ENCODE measurements around the gene SCNN1B.
"Not testable (repeated sequence)": the region's sequence is repeated elsewhere in the genome, so short reads cannot be mapped to it uniquely, and the experiment has no call there.

SCNN1B gene, protein sequence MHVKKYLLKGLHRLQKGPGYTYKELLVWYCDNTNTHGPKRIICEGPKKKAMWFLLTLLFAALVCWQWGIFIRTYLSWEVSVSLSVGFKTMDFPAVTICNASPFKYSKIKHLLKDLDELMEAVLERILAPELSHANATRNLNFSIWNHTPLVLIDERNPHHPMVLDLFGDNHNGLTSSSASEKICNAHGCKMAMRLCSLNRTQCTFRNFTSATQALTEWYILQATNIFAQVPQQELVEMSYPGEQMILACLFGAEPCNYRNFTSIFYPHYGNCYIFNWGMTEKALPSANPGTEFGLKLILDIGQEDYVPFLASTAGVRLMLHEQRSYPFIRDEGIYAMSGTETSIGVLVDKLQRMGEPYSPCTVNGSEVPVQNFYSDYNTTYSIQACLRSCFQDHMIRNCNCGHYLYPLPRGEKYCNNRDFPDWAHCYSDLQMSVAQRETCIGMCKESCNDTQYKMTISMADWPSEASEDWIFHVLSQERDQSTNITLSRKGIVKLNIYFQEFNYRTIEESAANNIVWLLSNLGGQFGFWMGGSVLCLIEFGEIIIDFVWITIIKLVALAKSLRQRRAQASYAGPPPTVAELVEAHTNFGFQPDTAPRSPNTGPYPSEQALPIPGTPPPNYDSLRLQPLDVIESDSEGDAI

DNA sequence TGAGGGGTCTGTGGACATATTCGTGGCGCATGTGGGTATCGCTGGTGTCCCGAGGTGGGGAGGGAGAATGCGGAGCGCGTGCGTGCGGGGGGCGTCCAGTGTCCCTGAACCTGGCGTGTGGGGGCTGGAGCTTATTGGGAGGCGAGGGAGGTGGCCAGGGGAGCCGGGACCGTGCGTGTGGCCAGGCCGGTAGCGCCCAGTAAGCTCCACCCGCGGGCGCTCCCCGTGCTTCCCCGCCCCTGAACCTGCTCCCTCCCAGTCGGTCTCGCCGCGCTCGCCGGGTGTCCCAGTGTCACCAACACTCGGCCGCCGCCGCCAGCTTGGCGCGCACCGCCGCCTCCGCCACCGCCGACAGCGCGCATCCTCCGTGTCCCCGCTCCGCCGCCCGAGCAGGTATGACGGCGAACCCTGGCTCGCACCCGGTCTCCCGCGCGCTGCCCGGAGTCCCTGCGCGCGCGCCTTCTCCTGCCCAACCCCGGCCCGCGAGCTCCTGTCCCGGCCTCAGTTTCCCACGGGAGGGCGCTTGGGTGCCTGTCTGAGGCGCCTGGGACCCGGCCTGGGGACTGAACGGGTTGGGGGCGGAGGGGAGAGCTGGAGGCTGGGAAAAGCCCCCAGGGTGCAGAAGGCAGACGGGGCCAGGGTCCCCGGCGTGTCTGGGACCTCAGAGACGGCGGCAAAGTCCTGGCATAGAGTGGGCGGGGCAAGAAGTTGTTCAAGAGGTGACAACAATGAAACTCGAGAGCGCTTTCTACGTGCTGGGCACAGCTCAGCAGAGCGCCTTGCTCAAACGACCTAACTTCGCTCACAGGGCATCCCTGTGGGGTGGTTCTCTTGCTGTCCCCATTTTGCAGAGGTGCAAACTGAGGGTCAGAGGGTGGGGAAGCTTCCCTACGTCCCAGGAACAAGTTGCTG is at the start of gene SCNN1B:
Gene SCNN1B (plus strand): TSS at position 258 of the 912 bp plus-strand sequence. CDS start 46,298 bp downstream, outside the sequence.
- peak in 1 of 2 experiments; percentile 16 for DNase-seq

DNA sequence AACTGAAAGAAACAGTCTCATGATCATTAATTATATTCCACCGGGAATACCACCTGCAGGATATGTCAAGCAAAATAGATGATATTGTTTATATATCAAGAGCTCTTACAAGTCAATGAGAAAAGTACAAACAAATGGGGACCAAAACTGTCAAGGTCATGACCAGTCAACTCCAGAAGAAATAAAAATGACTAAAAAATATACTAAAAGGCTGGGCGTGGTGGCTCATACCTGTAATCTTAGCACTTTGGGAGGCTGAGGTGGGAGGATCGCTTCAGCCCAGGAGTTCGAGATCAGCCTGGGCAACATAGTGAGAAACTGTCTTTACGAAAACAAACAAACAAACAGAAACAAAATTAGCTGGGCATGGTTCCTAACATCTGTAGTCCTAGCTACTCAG is 49.8 kb upstream of the SCNN1B start:
- no peak for DNase-seq

DNA sequence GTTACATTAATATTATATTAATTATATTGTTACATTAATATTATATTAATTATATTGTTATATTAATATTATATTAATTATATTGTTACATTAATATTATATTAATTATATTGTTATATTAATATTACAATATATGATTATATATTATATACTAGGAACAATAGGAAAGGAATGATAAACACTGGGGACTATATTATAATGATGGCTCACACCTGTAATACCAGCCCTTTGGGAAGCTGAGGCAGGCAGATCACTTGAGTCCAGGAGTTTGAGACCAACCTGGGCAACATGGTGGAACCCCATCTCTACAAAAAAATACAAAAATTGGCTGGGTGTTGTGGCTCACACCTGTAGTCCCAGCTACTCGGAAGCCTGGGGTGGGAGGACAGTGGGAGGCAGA is 48.5 kb upstream of the SCNN1B start:
- not testable (repeated sequence) for DNase-seq

GRCh38 chr16:23254338-23254737 is 47.8 kb upstream of the SCNN1B start:
- DNase-seq: no peak

- DNase-seq: no peak
Measured at GRCh38 chr16:23255000-23255399, 47.1 kb upstream of the SCNN1B start.

- no peak for DNase-seq
Measured at GRCh38 chr16:23256440-23256839, 45.7 kb upstream of the SCNN1B start.

- DNase-seq: no peak
Measured at GRCh38 chr16:23257682-23258081, 44.4 kb upstream of the SCNN1B start.

DNA sequence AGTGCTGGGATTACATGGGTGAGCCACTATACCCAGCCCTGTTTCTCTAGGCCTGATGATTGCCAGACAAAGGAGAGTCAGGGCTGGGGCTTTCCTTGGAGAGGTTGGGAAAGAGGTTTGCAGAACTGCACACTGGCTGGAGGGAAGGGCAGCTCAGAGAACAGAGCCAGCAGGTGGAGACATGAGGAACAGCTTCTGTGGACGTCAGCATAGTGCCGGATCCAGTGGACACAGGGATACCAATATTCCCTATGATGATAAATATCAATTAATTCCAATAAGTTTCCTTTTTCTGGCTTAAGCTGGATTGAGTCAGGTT is 43.2 kb upstream of the SCNN1B start:
- no peak for DNase-seq

- DNase-seq: no peak
Measured at GRCh38 chr16:23267647-23268046, 34.5 kb upstream of the SCNN1B start.

- DNase-seq: no peak
Measured at GRCh38 chr16:23268561-23268960, 33.5 kb upstream of the SCNN1B start.

DNA sequence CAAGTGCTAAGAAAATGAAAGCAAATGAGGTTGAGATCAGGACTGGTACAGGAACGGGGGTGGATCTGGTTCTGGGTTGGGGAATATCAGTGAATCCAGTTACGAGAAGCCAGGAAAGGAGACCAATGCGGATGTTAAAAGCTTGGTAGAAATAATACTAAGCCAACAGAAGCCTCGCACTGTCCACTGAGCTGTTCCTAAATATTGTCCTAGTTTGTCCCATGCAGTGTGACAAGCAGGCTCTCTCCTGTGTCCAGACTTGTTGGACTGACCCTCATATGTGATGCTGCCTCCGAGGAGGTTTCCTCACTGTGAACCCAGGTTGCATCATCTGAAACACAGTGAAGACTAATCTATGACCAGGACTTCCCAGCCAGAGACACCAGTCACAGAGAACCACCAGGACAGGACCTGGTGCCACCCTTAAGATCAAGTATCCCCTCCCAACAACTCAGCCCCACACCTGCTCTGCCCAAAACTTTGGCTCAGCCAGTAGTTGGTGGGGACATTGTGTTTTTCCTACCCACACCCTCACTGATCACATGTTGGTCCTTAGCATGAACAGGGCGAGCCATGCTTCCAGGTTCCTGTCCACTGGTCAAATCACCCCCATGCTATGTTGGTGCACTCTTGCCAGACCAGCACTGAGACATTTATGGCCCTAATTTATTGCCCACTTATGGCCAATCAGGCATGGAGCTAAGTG is 32.7 kb upstream of the SCNN1B start:
- DNase-seq: peak in 1 of 2 experiments; percentile 22

DNA sequence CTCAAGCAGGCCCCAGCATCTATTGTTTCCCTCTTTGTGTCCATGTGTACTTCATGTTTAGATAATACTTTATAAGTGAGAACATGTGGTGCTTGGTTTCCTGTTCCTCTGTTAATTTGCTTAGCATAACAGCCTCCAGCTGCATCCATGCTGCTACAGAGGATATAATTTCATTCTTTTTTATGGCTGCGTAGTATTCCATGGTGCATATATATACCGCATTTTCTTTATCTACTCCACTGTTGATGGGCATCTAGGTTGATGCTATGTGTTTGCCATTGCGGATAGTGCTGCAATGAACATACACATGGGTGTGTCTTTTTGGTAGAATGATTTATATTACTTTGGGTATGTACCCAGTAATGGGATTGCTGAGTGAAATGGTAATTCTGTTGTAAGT is 31.4 kb upstream of the SCNN1B start:
- no peak for DNase-seq

DNA sequence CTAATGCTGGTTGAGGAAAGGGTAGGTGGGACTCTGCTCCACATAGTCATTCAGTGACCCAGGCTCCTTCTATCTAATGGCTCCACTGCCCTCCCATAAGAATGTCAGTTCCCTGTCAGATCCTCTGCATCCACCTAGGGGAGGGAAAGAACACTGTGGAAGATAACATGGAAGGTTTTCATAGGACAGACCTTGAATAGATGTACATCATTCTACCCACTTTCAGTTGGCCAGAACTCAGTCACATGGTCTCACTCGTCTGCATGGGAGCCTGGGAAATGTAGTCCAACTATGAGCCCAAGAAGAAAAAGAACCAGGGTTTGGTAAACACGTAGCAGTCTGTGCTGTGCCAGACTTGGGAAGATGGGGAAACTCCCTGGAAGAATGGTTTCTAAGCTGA is 27.1 kb upstream of the SCNN1B start:
- peak; percentile 44 to 56 for DNase-seq

DNA sequence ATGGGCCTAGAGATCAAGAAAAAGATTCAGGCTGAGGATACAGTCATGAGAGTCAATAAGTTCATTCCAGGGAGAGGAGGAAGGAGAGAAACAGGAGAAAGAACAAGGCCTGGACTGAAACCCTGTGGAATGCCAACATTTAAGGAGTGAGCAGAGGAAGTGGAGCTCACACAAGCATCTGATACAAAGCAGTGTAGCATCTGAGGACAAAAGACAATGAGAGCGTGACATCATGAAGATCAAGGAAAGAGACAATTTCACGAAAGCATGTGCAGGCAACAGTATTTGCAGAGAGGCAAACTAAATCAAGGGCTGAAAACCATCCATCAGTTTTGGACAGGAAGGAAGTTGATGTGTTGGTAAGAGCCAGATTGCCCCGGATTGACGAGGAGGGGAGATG is 25.3 kb upstream of the SCNN1B start:
- DNase-seq: no peak

DNA sequence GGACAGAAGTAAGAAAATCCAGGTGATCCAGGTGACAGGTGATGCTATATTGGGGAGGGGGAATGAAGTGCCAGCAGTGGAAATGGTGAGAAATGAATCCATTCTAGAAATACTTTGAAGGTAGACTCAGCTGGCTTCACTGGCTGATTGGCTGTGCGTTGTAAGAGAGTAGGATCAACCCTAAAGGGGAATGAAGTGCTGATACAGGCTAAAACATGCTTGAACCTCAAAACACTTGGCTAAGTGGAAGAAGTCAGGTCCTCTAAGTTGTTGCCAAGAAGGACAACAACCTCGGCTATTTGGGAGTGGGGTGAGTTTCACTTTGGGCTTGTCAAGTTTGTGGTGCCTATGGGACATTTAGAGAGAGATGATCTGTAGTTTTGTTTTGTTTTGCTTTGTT is 24.1 kb upstream of the SCNN1B start:
- DNase-seq: no peak

- DNase-seq: peak; percentile 17 to 48
Measured at GRCh38 chr16:23279721-23280153, 22.4 kb upstream of the SCNN1B start.

- no peak for DNase-seq
Measured at GRCh38 chr16:23280483-23280967, 21.6 kb upstream of the SCNN1B start.

- DNase-seq: no peak
Measured at GRCh38 chr16:23282568-23282967, 19.5 kb upstream of the SCNN1B start.

GRCh38 chr16:23283571-23283970 is 18.5 kb upstream of the SCNN1B start:
- DNase-seq: no peak

DNA sequence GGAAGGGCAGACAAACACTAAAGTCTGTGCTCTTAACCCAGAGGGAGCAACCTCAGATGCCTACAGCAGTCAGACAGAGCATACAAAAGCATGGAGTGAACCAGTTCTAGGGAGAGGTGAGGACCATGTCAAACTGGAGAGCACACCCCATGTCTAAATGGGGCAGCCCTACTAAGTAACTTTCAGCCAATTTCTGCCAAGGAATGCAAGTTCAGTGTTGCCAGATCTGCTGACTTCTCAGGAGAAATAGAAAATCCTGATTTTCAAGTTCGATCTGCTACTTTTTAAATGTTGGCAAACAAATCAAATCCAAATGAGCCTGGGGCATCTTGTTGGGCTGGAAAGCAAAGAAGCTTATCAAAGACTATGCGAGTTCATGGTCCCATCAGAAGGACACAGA is 17.5 kb upstream of the SCNN1B start:
- DNase-seq: no peak

DNA sequence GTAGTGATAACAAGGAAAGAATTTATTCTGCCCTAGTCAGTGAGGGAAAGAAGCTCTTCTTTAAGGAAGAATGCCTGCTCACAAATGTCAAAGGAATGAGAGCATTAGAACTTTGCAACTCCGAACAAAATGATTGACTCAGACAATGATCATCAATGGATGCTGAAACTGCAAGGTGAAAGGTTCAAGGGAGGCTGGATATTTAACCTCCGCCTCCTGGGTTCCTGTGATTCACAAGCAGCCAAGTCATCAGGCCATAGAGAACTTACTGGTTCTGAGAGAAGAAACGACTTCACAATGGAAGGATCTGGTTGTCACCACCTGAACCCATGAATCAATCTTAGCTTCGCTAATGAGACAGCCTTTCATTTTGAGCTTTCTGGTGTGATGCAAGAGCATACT is 16.0 kb upstream of the SCNN1B start:
- DNase-seq: no peak

- DNase-seq: no peak
Measured at GRCh38 chr16:23288209-23288608, 13.9 kb upstream of the SCNN1B start.

Data from NCI-H1930 (cell line).